Upper lobe of right lung (tissue), 1 donor: ENCODE results near the gene HMGB4. TPM values are rescaled to one million over a fixed set of nuclear protein-coding genes. Genes with fewer than 3 reads are reported as not detected.

Source experiments
- ATAC-seq: fragments of 200-7000 bp; cut with Tn5 transposase; one replicate; pipeline ENCODE4 v1.9.1; 2020; ENCODE audit warnings: mild to moderate bottlenecking, moderate library complexity
- DNase-seq: peaks from one replicate; pipeline ENCODE4 v3.0.0-alpha.2; 2020
- H3K27ac ChIP-seq: fragments of 200-600 bp; one replicate; pipeline ENCODE4 v1.8.0; 2022
- H3K27me3 ChIP-seq: fragments of 200-600 bp; one replicate; pipeline ENCODE4 v1.8.0; 2022; ENCODE audit warnings: mild to moderate bottlenecking
- H3K36me3 ChIP-seq: fragments of 200-600 bp; one replicate; pipeline ENCODE4 v1.8.0; 2022
- H3K4me1 ChIP-seq: fragments of 200-600 bp; one replicate; pipeline ENCODE4 v1.8.0; 2022
- H3K4me3 ChIP-seq: fragments of 200-600 bp; one replicate; pipeline ENCODE4 v1.8.0; 2022; ENCODE audit warnings: mild to moderate bottlenecking
- H3K9me3 ChIP-seq: fragments of 200-600 bp; one replicate; pipeline ENCODE4 v1.8.0; 2022
- intact Hi-C: fragments of 100-400 bp; cut with DNase I; formaldehyde crosslinking; loops from one replicate; pipeline ENCODE4 v1.11.0; 2022
- total RNA-seq: library from RNA; stranded (reverse); fragmentation: NEBNext Ultra II Directional; extraction: Animal tissue kit (Norgen Biotek cat#: 25700); gene quantifications from one replicate; pipeline ENCODE4 v1.2.1, GENCODE V29; 2021
- TF ChIP-seq, protein P1 (sequence below): fragments of 200-600 bp; IDR thresholded peaks from one replicate; pipeline ENCODE4 v1.8.0; 2022; ENCODE audit warnings: antibody characterized with exemption
- donor health status: DM: no; HTN: yes; CAD: no; lungs with severe emphysema.

The HMGB4 gene
- total RNA-seq, 1 donor from 2014 or later = not detected

GRCh38 chr1:33903210-33903589 is 39.3 kb downstream of the HMGB4 start:
- Histone ChIP-seq H3K4me1 (no peaks in the 10 kb centered on the region), H3K4me3 (no peak overlapping the region), H3K27me3 (no peaks in the 10 kb centered on the region), H3K9me3 (no peaks in the 10 kb centered on the region), H3K36me3 (no peaks in the 10 kb centered on the region), H3K27ac (no peak overlapping the region)
- no peak for DNase-seq
- peak; percentile 63 for ATAC-seq
- TF ChIP-seq, protein P1, sequence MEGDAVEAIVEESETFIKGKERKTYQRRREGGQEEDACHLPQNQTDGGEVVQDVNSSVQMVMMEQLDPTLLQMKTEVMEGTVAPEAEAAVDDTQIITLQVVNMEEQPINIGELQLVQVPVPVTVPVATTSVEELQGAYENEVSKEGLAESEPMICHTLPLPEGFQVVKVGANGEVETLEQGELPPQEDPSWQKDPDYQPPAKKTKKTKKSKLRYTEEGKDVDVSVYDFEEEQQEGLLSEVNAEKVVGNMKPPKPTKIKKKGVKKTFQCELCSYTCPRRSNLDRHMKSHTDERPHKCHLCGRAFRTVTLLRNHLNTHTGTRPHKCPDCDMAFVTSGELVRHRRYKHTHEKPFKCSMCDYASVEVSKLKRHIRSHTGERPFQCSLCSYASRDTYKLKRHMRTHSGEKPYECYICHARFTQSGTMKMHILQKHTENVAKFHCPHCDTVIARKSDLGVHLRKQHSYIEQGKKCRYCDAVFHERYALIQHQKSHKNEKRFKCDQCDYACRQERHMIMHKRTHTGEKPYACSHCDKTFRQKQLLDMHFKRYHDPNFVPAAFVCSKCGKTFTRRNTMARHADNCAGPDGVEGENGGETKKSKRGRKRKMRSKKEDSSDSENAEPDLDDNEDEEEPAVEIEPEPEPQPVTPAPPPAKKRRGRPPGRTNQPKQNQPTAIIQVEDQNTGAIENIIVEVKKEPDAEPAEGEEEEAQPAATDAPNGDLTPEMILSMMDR = no peak
- intact Hi-C loops = no loop called here

- Histone ChIP-seq H3K9me3 (no peaks in the 10 kb centered on the region), H3K27ac (no peak overlapping the region), H3K36me3 (no peaks in the 10 kb centered on the region), H3K4me3 (no peak overlapping the region), H3K27me3 (no peaks in the 10 kb centered on the region), H3K4me1 (no peaks in the 10 kb centered on the region)
- TF ChIP-seq, protein P1 = no peak
- intact Hi-C loops = no loop called here
- DNase-seq = no peak
- no peak for ATAC-seq
Measured at GRCh38 chr1:33905241-33905640, 41.4 kb downstream of the HMGB4 start.

- intact Hi-C loops = no loop called here
- DNase-seq (no peak), ATAC-seq (no peak)
- Histone ChIP-seq H3K9me3 (no peaks in the 10 kb centered on the region), H3K27ac (no peak overlapping the region), H3K36me3 (no peaks in the 10 kb centered on the region), H3K4me1 (no peaks in the 10 kb centered on the region), H3K27me3 (peaks cover 4% of the 10 kb centered on the region), H3K4me3 (no peak overlapping the region)
- TF ChIP-seq, protein P1 = no peak
Measured at GRCh38 chr1:33906156-33906555, 42.3 kb downstream of the HMGB4 start.

DNA sequence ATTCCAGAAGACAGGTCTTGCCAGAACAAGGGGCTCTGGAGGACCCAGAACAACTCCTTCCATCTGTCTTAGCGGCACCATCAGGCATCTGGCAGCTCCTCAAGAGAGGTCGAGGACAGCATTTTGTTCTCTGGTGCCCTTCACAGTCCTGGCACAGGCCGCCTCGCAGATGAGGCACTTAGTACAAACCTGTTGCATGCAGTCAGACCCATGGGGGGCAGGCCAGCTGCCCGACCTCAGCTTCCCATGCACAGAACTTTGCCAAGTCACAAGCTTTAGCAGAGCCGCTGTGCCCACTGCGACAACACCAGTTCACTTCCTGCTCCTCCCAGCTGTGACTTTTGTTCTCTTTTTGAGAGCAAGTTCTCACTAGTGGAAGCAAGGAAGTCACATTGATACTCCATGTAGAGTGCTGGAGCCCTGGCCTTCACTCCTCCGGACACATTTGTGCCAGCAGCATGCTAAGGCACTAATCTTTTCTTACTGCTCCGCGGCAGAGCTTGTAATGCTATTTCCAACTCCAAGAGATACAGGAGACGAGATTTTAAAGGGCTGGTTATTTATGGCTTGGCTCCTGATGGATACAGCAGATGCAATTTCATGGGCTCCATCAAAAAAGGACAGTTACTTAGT is 44.6 kb downstream of the HMGB4 start:
- intact Hi-C loops = no loop called here
- TF ChIP-seq, protein P1 = no peak
- Histone ChIP-seq H3K4me1 (no peaks in the 10 kb centered on the region), H3K36me3 (no peaks in the 10 kb centered on the region), H3K27me3 (peaks cover 4% of the 10 kb centered on the region), H3K4me3 (no peak overlapping the region), H3K27ac (no peak overlapping the region), H3K9me3 (no peaks in the 10 kb centered on the region)
- DNase-seq (no peak), ATAC-seq (no peak)
